ENCODE measurements around the gene VWA5A. TPM values are rescaled to one million over a fixed set of nuclear protein-coding genes. Genes with fewer than 3 reads are reported as not detected.

The VWA5A gene
- polyA plus RNA-seq (2013, experiment 1 of 2): 34.8 TPM
- polyA plus RNA-seq (2013, experiment 2 of 2): 41.4 TPM

- WGBS, 2 experiments (ENCODE audit: insufficient coverage in 2 of 2): 3 to 4% methylated on average over 10 to 14 of the region's 16 CpGs
- H3K4me1 ChIP-seq (ENCODE audit: control insufficient read depth, insufficient read depth, low read length, poor library complexity, severe bottlenecking): peaks cover 10% of the 10 kb centered on the region
- H3K27ac ChIP-seq (ENCODE audit: low read depth, low read length, severe bottlenecking): peak within 1 kb of the TSS; percentile 86
- peak within 1 kb of the TSS; percentile 56 for H3K4me3 ChIP-seq (ENCODE audit: extremely low read depth, insufficient read depth, low read length, poor library complexity, severe bottlenecking)
- H3K9me3 ChIP-seq (ENCODE audit: control insufficient read depth, low read length): no peaks in the 10 kb centered on the region
- peaks cover 26% of the 10 kb centered on the region for H3K36me3 ChIP-seq (ENCODE audit: control insufficient read depth, insufficient read depth, low read length)
Measured at GRCh38 chr11:124114942-124115781, at the start of gene VWA5A. TSS of gene VWA5A (plus strand) at chr11:124115450. CDS start at chr11:124117512, 2,062 bp downstream.

GRCh38 chr11:124068601-124069110 is 46.6 kb upstream of the VWA5A start:
- no peaks in the 10 kb centered on the region for H3K36me3 ChIP-seq (ENCODE audit: control insufficient read depth, insufficient read depth, low read length)
- WGBS, 2 experiments (ENCODE audit: insufficient coverage in 2 of 2): 100% methylated on average over 2 of the region's 4 CpGs; no CpG with 5 or more reads in 1 of the 2 experiments
- H3K27ac ChIP-seq (ENCODE audit: low read depth, low read length, severe bottlenecking): no peak overlapping the region

GRCh38 chr11:124069429-124070401 is 45.5 kb upstream of the VWA5A start:
- Histone ChIP-seq H3K9me3 (ENCODE audit: control insufficient read depth, low read length) (no peaks in the 10 kb centered on the region), H3K36me3 (ENCODE audit: control insufficient read depth, insufficient read depth, low read length) (no peaks in the 10 kb centered on the region), H3K27ac (ENCODE audit: low read depth, low read length, severe bottlenecking) (no peak overlapping the region), H3K4me3 (ENCODE audit: extremely low read depth, insufficient read depth, low read length, poor library complexity, severe bottlenecking) (no peak overlapping the region), H3K4me1 (ENCODE audit: control insufficient read depth, insufficient read depth, low read length, poor library complexity, severe bottlenecking) (no peaks in the 10 kb centered on the region)
- WGBS, 2 experiments (ENCODE audit: insufficient coverage in 2 of 2): 68 to 81% methylated on average over 19 to 24 of the region's 28 CpGs

More at GRCh38 chr11:124068601-124069110, 46.6 kb upstream of the VWA5A start:
- Histone ChIP-seq H3K4me3 (ENCODE audit: extremely low read depth, insufficient read depth, low read length, poor library complexity, severe bottlenecking) (no peak overlapping the region), H3K4me1 (ENCODE audit: control insufficient read depth, insufficient read depth, low read length, poor library complexity, severe bottlenecking) (no peaks in the 10 kb centered on the region), H3K9me3 (ENCODE audit: control insufficient read depth, low read length) (no peaks in the 10 kb centered on the region)

- Histone ChIP-seq H3K9me3 (ENCODE audit: control insufficient read depth, low read length) (no peaks in the 10 kb centered on the region), H3K4me3 (ENCODE audit: extremely low read depth, insufficient read depth, low read length, poor library complexity, severe bottlenecking) (no peak overlapping the region), H3K36me3 (ENCODE audit: control insufficient read depth, insufficient read depth, low read length) (no peaks in the 10 kb centered on the region), H3K27ac (ENCODE audit: low read depth, low read length, severe bottlenecking) (no peak overlapping the region), H3K4me1 (ENCODE audit: control insufficient read depth, insufficient read depth, low read length, poor library complexity, severe bottlenecking) (no peaks in the 10 kb centered on the region)
- WGBS, 2 experiments (ENCODE audit: insufficient coverage in 2 of 2): 13 to 17% methylated on average over 2 of the region's 8 CpGs
Measured at GRCh38 chr11:124070915-124071622, 44.2 kb upstream of the VWA5A start.

GRCh38 chr11:124071623-124071948 is 43.7 kb upstream of the VWA5A start:
- no peak overlapping the region for H3K27ac ChIP-seq (ENCODE audit: low read depth, low read length, severe bottlenecking)
- H3K9me3 ChIP-seq (ENCODE audit: control insufficient read depth, low read length): no peaks in the 10 kb centered on the region
- no peaks in the 10 kb centered on the region for H3K36me3 ChIP-seq (ENCODE audit: control insufficient read depth, insufficient read depth, low read length)
- H3K4me3 ChIP-seq (ENCODE audit: extremely low read depth, insufficient read depth, low read length, poor library complexity, severe bottlenecking): no peak overlapping the region
- H3K4me1 ChIP-seq (ENCODE audit: control insufficient read depth, insufficient read depth, low read length, poor library complexity, severe bottlenecking): no peaks in the 10 kb centered on the region
- 80 to 95% methylated on average over 3 to 4 of the region's 4 CpGs for WGBS, 2 experiments (ENCODE audit: insufficient coverage in 2 of 2)

GRCh38 chr11:124072147-124072546 is 43.1 kb upstream of the VWA5A start:
- Histone ChIP-seq H3K4me1 (ENCODE audit: control insufficient read depth, insufficient read depth, low read length, poor library complexity, severe bottlenecking) (no peaks in the 10 kb centered on the region), H3K27ac (ENCODE audit: low read depth, low read length, severe bottlenecking) (no peak overlapping the region), H3K36me3 (ENCODE audit: control insufficient read depth, insufficient read depth, low read length) (no peaks in the 10 kb centered on the region), H3K9me3 (ENCODE audit: control insufficient read depth, low read length) (no peaks in the 10 kb centered on the region), H3K4me3 (ENCODE audit: extremely low read depth, insufficient read depth, low read length, poor library complexity, severe bottlenecking) (no peak overlapping the region)
- whole genome bisulfite sequencing, 2 experiments (ENCODE audit: insufficient coverage in 2 of 2): 100% methylated on average over 1 of the region's 8 CpGs

GRCh38 chr11:124074554-124074953 is 40.7 kb upstream of the VWA5A start:
- WGBS, 2 experiments (ENCODE audit: insufficient coverage in 2 of 2): 82 to 97% methylated on average over 3 of the region's 5 CpGs
- Histone ChIP-seq H3K36me3 (ENCODE audit: control insufficient read depth, insufficient read depth, low read length) (no peaks in the 10 kb centered on the region), H3K4me3 (ENCODE audit: extremely low read depth, insufficient read depth, low read length, poor library complexity, severe bottlenecking) (no peak overlapping the region), H3K4me1 (ENCODE audit: control insufficient read depth, insufficient read depth, low read length, poor library complexity, severe bottlenecking) (no peaks in the 10 kb centered on the region), H3K9me3 (ENCODE audit: control insufficient read depth, low read length) (no peaks in the 10 kb centered on the region), H3K27ac (ENCODE audit: low read depth, low read length, severe bottlenecking) (no peak overlapping the region)

GRCh38 chr11:124075492-124075840 is 39.8 kb upstream of the VWA5A start:
- Histone ChIP-seq H3K4me1 (ENCODE audit: control insufficient read depth, insufficient read depth, low read length, poor library complexity, severe bottlenecking) (peaks cover 2% of the 10 kb centered on the region), H3K9me3 (ENCODE audit: control insufficient read depth, low read length) (no peaks in the 10 kb centered on the region), H3K36me3 (ENCODE audit: control insufficient read depth, insufficient read depth, low read length) (no peaks in the 10 kb centered on the region), H3K4me3 (ENCODE audit: extremely low read depth, insufficient read depth, low read length, poor library complexity, severe bottlenecking) (no peak overlapping the region), H3K27ac (ENCODE audit: low read depth, low read length, severe bottlenecking) (no peak overlapping the region)
- WGBS, 2 experiments (ENCODE audit: insufficient coverage in 2 of 2): 92 to 96% methylated on average over 4 of the region's 6 CpGs

GRCh38 chr11:124075841-124076651 is 39.2 kb upstream of the VWA5A start:
- H3K9me3 ChIP-seq (ENCODE audit: control insufficient read depth, low read length): no peaks in the 10 kb centered on the region
- no peak overlapping the region for H3K27ac ChIP-seq (ENCODE audit: low read depth, low read length, severe bottlenecking)
- no peaks in the 10 kb centered on the region for H3K36me3 ChIP-seq (ENCODE audit: control insufficient read depth, insufficient read depth, low read length)
- H3K4me1 ChIP-seq (ENCODE audit: control insufficient read depth, insufficient read depth, low read length, poor library complexity, severe bottlenecking): peaks cover 7% of the 10 kb centered on the region
- no peak overlapping the region for H3K4me3 ChIP-seq (ENCODE audit: extremely low read depth, insufficient read depth, low read length, poor library complexity, severe bottlenecking)
- 93 to 97% methylated on average over 27 to 29 of the region's 36 CpGs for WGBS, 2 experiments (ENCODE audit: insufficient coverage in 2 of 2)
